GM21786 (cell line): ENCODE results near the gene TLR7.

ENCODE experiments used
- ATAC-seq: cut with Tn5 transposase; IDR thresholded peaks from one replicate; pipeline ENCODE4 v1.9.1; 2021; ENCODE audit not compliant: unreplicated experiment

The TLR7 gene

DNA sequence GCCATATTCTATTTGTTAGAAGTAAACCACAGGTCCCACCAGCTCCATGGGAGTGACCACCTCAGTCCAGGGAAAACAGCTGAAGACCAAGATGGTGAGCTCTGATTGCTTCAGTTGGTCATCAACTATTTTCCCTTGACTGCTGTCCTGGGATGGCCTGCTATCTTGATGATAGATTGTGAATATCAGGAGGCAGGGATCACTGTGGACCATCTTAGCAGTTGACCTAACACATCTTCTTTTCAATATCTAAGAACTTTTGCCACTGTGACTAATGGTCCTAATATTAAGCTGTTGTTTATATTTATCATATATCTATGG lies 55.7 kb downstream of the TLR7 start:
- no peak for ATAC-seq

DNA sequence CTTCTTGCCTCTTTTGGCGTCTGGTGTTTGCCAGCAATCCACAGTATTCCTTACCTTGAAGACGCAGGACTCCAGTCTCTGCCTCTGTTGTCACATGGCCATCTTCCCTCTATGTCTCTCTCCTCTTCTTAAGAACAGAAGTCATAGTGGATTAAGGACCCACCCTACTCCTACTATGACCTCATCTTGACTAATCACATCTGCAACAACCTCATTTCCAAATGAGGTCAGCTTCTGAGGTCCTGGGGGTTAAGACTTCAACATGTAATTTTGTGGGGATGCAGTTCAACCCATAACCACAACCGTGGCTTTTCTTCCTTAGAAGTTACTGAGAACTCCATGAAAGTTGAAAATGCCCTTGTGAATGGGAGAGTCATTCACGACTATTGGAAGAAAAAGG lies 62.8 kb downstream of the TLR7 start:
- ATAC-seq = no peak

DNA sequence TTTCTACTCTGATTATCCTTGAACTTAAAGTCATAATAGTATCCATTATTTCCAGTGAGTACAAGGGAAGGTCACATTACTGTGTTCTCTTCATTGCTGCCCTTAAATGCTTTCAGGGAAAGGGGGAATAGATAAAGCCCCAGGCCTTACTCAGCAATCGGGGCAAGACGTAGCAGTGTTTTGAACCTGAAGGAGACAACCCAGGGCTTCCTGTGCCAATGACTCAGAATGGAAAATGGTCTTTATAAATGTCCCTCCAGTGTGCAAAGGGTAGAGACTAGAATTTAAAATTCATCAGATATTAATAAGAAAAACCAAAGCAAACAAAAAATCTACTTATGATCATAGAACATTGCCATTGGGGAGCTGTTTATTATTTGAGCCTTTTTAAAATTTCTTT lies 63.3 kb downstream of the TLR7 start:
- ATAC-seq = no peak

DNA sequence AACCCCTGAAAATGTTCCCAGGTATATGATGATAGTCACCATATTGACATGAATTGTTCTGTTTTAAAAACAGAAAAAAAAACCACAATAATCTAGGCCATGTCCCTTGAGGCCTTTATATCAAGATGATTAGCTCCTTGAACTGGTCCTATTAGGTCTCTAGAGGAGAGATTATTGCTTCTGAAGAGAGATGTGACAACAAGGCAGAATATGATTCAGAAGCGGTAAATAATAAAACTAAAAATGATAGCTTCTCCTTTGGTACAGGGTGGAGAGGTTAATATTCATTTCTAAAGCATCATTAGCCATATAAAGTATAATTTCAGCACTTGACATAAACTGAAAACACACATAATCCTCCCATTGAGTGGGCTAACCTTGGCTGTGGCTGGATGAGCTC lies 65.4 kb downstream of the TLR7 start:
- no peak for ATAC-seq

DNA sequence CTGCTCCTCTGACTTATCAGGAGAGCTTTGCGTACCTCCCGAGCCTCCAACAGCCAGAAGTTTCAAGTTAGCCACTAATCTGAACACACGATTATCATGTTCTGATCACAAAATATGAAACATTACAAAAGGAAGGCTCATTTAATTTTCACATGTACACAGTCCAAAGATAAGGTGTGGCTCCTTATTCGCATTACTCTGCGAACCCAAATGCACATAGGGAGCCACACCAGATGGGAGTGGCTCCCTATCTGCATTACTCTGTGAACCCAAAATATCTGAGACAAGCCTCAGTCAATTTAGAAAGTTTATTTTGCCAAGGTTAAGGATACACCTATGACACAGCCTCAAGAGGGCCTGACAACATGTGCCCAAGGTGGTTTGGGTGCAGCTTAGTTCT lies 68.0 kb downstream of the TLR7 start:
- no peak for ATAC-seq

DNA sequence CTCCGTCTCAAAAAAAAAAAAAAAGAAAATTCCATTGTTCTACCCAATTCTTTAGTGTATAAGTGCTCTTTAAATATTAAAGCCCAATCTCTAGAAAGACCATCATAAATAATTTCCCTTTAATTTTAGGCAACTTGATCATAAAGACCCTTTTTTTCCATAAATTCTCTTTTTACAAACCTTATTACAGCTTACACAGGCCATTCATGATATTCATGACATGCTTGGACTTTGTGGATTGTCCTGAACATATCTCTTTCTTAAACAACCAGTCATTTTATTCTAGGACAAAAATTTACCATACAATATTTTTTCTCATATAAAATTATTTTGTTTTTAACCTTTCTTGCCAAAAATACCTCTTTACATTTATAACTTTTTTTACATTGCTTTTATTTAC lies 70.1 kb downstream of the TLR7 start:
- ATAC-seq = no peak
